Choroid plexus epithelial cell (primary cell): ENCODE results near the gene WNT16.

Experiments used
- DNase-seq: peaks from one replicate; pipeline ENCODE4 v3.0.0-alpha.2; 2010; ENCODE audit warnings: low read depth
- H3K4me3 ChIP-seq: 2 replicates; pipeline ENCODE4 v1.5.1; 2011; ENCODE audit warnings: low read depth, mild to moderate bottlenecking, control low read depth, low read length, moderate library complexity
- CTCF ChIP-seq: conservative IDR thresholded peaks from 2 replicates; pipeline ENCODE4 v1.5.1; 2011; ENCODE audit warnings: low read depth, mild to moderate bottlenecking, control low read depth, inconsistent platforms, low read length, moderate library complexity

Gene WNT16

GRCh38 chr7:121390109-121390508 lies 61.3 kb downstream of the WNT16 start:
- H3K4me3 ChIP-seq = no peak overlapping the region
- no peak for TF ChIP-seq CTCF
- no peak for DNase-seq

GRCh38 chr7:121390617-121391016 lies 61.8 kb downstream of the WNT16 start:
- no peak for DNase-seq
- no peak overlapping the region for H3K4me3 ChIP-seq
- TF ChIP-seq CTCF = no peak
